Progenitor cell of endocrine pancreas (in vitro differentiated cells): ENCODE measurements around the gene CPSF2. TPM values are rescaled to one million over a fixed set of nuclear protein-coding genes. Genes with fewer than 3 reads are reported as not detected.

Experiments
- DNase-seq: peaks from one replicate; pipeline ENCODE4 v3.0.0; 2021; ENCODE audit warnings: low spot score; ENCODE audit not compliant: unreplicated experiment
- H3K27ac Mint-ChIP-seq: 2 replicates; pipeline ENCODE4 v1.8.0; 2021; ENCODE audit warnings: mild to moderate bottlenecking, moderate library complexity, mixed read lengths
- H3K27me3 Mint-ChIP-seq: 2 replicates; pipeline ENCODE4 v1.8.0; 2021; ENCODE audit warnings: mixed read lengths
- H3K36me3 Mint-ChIP-seq: 2 replicates; pipeline ENCODE4 v1.8.0; 2022; ENCODE audit warnings: mixed read lengths; ENCODE audit not compliant: insufficient read depth
- H3K4me1 Mint-ChIP-seq: 2 replicates; pipeline ENCODE4 v1.8.0; 2021; ENCODE audit warnings: low read depth, mixed read lengths
- H3K4me3 Mint-ChIP-seq: 2 replicates; pipeline ENCODE4 v1.8.0; 2021; ENCODE audit warnings: low read depth, mild to moderate bottlenecking, moderate library complexity, mixed read lengths
- H3K9me3 Mint-ChIP-seq: 2 replicates; pipeline ENCODE4 v1.8.0; 2021; ENCODE audit warnings: low read depth, mixed read lengths
- total RNA-seq: library from RNA; stranded (reverse); gene quantifications from 2 replicates; pipeline ENCODE4 v1.2.1, GENCODE V29; 2021
- TF ChIP-seq, protein P1 (sequence below): fragments of 200-600 bp; sonication (generic); IDR thresholded peaks from one replicate; pipeline ENCODE4 v1.5.0; 2021; ENCODE audit warnings: antibody characterized with exemption, mild to moderate bottlenecking; ENCODE audit not compliant: unreplicated experiment

The CPSF2 gene
- total RNA-seq, 1 donor from 2014 or later = 76.2 TPM

GRCh38 chr14:92190768-92191167, 69.0 kb downstream of the CPSF2 start:
- no peak overlapping the region for H3K27ac Mint-ChIP-seq
- TF ChIP-seq, protein P1, sequence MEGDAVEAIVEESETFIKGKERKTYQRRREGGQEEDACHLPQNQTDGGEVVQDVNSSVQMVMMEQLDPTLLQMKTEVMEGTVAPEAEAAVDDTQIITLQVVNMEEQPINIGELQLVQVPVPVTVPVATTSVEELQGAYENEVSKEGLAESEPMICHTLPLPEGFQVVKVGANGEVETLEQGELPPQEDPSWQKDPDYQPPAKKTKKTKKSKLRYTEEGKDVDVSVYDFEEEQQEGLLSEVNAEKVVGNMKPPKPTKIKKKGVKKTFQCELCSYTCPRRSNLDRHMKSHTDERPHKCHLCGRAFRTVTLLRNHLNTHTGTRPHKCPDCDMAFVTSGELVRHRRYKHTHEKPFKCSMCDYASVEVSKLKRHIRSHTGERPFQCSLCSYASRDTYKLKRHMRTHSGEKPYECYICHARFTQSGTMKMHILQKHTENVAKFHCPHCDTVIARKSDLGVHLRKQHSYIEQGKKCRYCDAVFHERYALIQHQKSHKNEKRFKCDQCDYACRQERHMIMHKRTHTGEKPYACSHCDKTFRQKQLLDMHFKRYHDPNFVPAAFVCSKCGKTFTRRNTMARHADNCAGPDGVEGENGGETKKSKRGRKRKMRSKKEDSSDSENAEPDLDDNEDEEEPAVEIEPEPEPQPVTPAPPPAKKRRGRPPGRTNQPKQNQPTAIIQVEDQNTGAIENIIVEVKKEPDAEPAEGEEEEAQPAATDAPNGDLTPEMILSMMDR = no peak
- peaks cover 11% of the 10 kb centered on the region for H3K9me3 Mint-ChIP-seq
- DNase-seq = no peak
- H3K36me3 Mint-ChIP-seq = peaks cover 5% of the 10 kb centered on the region
- H3K4me1 Mint-ChIP-seq = no peaks in the 10 kb centered on the region
- H3K4me3 Mint-ChIP-seq = no peak overlapping the region
- H3K27me3 Mint-ChIP-seq = no peaks in the 10 kb centered on the region

DNA sequence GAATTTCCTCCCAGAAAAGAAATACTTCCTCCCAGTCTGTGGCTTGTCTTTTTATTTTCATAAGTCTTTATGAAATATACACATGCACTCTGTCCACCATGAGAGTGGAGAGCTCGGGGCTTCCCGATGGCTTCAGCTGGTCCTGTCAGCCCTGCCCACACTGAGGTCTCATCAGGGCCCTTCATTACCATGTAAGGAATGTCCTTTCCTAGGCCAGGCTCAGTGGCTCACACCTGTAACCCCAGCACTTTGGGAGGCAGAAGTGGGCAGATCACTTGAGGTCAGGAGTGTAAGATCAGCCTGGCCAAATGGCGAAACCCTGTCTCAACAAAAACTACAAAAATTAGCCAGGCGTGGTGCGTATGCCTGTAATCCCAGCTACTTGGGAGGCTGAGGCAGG, 77.0 kb downstream of the CPSF2 start:
- no peaks in the 10 kb centered on the region for H3K9me3 Mint-ChIP-seq
- H3K36me3 Mint-ChIP-seq = no peaks in the 10 kb centered on the region
- TF ChIP-seq, protein P1 = no peak
- H3K27me3 Mint-ChIP-seq = peaks cover 22% of the 10 kb centered on the region
- no peak for DNase-seq
- H3K27ac Mint-ChIP-seq = no peak overlapping the region
- H3K4me3 Mint-ChIP-seq = no peak overlapping the region
- no peaks in the 10 kb centered on the region for H3K4me1 Mint-ChIP-seq

GRCh38 chr14:92199763-92200162, 78.0 kb downstream of the CPSF2 start:
- Mint-ChIP-seq H3K27me3 (peaks cover 29% of the 10 kb centered on the region), H3K36me3 (no peaks in the 10 kb centered on the region), H3K27ac (no peak overlapping the region), H3K4me3 (no peak overlapping the region), H3K9me3 (no peaks in the 10 kb centered on the region), H3K4me1 (no peaks in the 10 kb centered on the region)
- DNase-seq = no peak
- TF ChIP-seq, protein P1 = no peak

DNA sequence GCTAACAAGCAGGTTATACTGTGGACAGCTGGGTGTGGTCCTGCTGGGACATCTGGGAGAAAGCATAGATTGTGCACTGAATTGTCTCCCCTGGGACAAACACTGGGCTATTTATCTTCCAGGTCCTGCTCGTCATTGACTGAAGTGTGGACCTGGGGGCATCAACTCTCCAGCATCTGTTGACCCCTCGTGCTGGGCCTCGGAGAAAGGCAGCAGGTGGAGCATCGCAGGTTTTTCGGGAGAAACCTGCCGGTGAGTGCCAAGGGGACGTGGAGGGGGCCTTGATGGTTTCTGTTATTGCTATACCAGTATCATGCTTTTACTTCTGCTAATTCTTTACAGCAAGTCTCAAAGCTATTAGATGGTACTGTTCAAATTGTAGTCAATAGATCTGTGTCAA, 81.3 kb downstream of the CPSF2 start:
- Mint-ChIP-seq H3K27ac (no peak overlapping the region), H3K4me3 (no peak overlapping the region), H3K9me3 (no peaks in the 10 kb centered on the region), H3K4me1 (peaks cover 4% of the 10 kb centered on the region), H3K36me3 (no peaks in the 10 kb centered on the region), H3K27me3 (peaks cover 34% of the 10 kb centered on the region)
- DNase-seq = no peak
- TF ChIP-seq, protein P1 = no peak

DNA sequence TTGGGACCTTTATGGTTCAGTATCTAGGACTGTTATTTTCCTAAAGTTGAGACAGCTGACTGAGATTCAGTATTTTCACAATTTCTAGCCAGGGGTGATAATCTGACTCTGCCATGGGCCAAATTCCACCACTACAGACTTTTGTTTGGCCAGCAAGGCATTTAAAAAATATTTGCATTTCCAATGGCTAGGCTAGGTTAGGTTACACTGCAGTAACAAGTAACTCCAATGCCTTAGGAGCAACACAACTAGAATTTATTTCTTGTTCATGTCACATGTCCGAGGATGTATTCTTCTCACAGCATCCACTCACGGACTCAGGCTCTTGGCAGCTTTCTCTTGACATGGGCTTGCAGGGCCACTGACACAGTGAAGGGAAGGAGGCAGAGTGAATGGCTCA, 83.0 kb downstream of the CPSF2 start:
- no peaks in the 10 kb centered on the region for H3K36me3 Mint-ChIP-seq
- no peak overlapping the region for H3K4me3 Mint-ChIP-seq
- H3K4me1 Mint-ChIP-seq = peaks cover 4% of the 10 kb centered on the region

More for the DNA sequence above, 83.0 kb downstream of the CPSF2 start:
- TF ChIP-seq, protein P1 = no peak
- Mint-ChIP-seq H3K9me3 (no peaks in the 10 kb centered on the region), H3K27me3 (peaks cover 30% of the 10 kb centered on the region), H3K27ac (no peak overlapping the region)
- no peak for DNase-seq
